ENCODE data around the gene ZNF865.

DNA sequence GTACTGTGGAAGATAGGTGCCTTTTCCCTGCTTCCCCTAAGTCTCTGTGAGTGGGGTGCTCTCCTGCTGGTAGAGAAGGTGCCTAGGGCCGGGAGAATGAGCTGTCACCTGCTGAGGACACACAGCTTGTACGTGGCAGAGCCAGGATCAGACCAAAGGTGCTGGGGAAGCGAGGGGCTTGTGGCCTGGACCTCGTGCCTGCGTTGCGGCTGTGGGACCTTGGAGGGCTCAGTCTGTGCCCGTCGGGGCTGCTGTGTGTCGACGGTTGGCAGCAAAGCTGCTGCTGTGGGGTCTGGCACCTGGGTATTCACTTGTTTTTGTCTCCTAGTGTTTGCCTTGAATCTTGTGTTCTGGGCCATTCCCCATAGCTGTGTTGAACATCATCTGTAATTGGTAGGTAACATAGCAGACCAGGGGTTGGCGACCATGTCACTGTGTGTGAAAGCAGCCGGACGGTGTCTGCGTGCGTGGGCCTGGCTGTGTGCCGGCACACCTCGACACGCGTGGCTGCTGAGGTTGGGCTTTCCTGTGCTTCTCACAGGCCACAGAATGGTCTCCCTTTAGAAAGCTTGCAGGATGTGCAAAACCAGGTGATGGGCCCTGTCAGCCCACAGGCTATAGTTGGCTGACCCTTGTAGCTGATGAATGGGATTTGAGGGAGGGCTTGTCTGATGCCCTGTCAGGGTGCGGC lies 58.5 kb downstream of the ZNF865 start:
- TF ChIP-seq CTCF (IDR thresholded peaks at IDR 0.05; ENCODE audit: insufficient read depth, low read length, poor library complexity, severe bottlenecking) (no peak), EZH2phosphoT487 (conservative IDR thresholded peaks at IDR 0.05; ENCODE audit: low read length) (no peak)

Measured in SU-DHL-6 (cell line).